ENCODE measurements around the gene RHOXF2. TPM values are rescaled to one million over a fixed set of nuclear protein-coding genes. Genes with fewer than 3 reads are reported as not detected.
"Not testable (repeated sequence)": the region's sequence is repeated elsewhere in the genome, so short reads cannot be mapped to it uniquely, and the experiment has no call there.

Gene RHOXF2
- total RNA-seq, 2 donors from 2014 or later = 10.0 TPM; not detected in 1

- H3K4me3 ChIP-seq; DNase-seq (ENCODE audit: low spot score); H3K4me1 ChIP-seq (replicated peaks); H3K27me3 ChIP-seq (replicated peaks; ENCODE audit: insufficient read depth); H3K36me3 ChIP-seq; H3K9me3 ChIP-seq; H3K27ac ChIP-seq; intact Hi-C loops (cut with DNase I): not testable (repeated sequence)
- no CpG with 5 or more reads among the region's 6 CpGs for WGBS
These were observed 34.8 kb downstream of the RHOXF2 start for GRCh38 chrX:120193254-120193653.

GRCh38 chrX:120193720-120194119, 35.3 kb downstream of the RHOXF2 start:
- H3K9me3 ChIP-seq; H3K4me1 ChIP-seq (replicated peaks); DNase-seq (ENCODE audit: low spot score); H3K27ac ChIP-seq; H3K4me3 ChIP-seq; H3K36me3 ChIP-seq; H3K27me3 ChIP-seq (replicated peaks; ENCODE audit: insufficient read depth); intact Hi-C loops (cut with DNase I): not testable (repeated sequence)
- no CpG with 5 or more reads among the region's 2 CpGs for WGBS

GRCh38 chrX:120195786-120196185, 37.4 kb downstream of the RHOXF2 start:
- H3K9me3 ChIP-seq; H3K4me3 ChIP-seq; H3K27me3 ChIP-seq (replicated peaks; ENCODE audit: insufficient read depth); H3K27ac ChIP-seq; intact Hi-C loops (cut with DNase I); DNase-seq (ENCODE audit: low spot score); H3K36me3 ChIP-seq; H3K4me1 ChIP-seq (replicated peaks): not testable (repeated sequence)
- WGBS = no CpG with 5 or more reads among the region's 6 CpGs

GRCh38 chrX:120196626-120197283, 38.3 kb downstream of the RHOXF2 start:
- H3K27me3 ChIP-seq (replicated peaks; ENCODE audit: insufficient read depth); DNase-seq (ENCODE audit: low spot score); intact Hi-C loops (cut with DNase I); H3K36me3 ChIP-seq; H3K27ac ChIP-seq; H3K4me3 ChIP-seq; H3K9me3 ChIP-seq; H3K4me1 ChIP-seq (replicated peaks): not testable (repeated sequence)
- no CpG with 5 or more reads among the region's 8 CpGs for WGBS

- WGBS = 91% methylated on average over 11 of the region's 11 CpGs
- intact Hi-C loops (cut with DNase I) = no loop called here
- no peaks in the 10 kb centered on the region for H3K27me3 ChIP-seq (replicated peaks; ENCODE audit: insufficient read depth)
- no peak overlapping the region for H3K4me3 ChIP-seq
- no peaks in the 10 kb centered on the region for H3K36me3 ChIP-seq
- H3K4me1 ChIP-seq (replicated peaks) = no peaks in the 10 kb centered on the region
- H3K27ac ChIP-seq = no peak overlapping the region
- H3K9me3 ChIP-seq = no peaks in the 10 kb centered on the region
- TF ChIP-seq POLR2A (IDR thresholded peaks at IDR 0.05) (no peak), CTCF (IDR thresholded peaks at IDR 0.05) (no peak), POLR2AphosphoS5 (IDR thresholded peaks at IDR 0.05) (no peak)
- DNase-seq (ENCODE audit: low spot score) = no peak
These were observed 42.4 kb downstream of the RHOXF2 start for GRCh38 chrX:120200851-120201250.

- no peaks in the 10 kb centered on the region for H3K27me3 ChIP-seq (replicated peaks; ENCODE audit: insufficient read depth)
- no peaks in the 10 kb centered on the region for H3K9me3 ChIP-seq
- WGBS = 83% methylated on average over 12 of the region's 12 CpGs
- no peak for TF ChIP-seq POLR2AphosphoS5 (IDR thresholded peaks at IDR 0.05)
- H3K4me3 ChIP-seq = no peak overlapping the region
- no peak for DNase-seq (ENCODE audit: low spot score)
- no peak overlapping the region for H3K27ac ChIP-seq
- intact Hi-C loops (cut with DNase I) = no loop called here
- H3K36me3 ChIP-seq = no peaks in the 10 kb centered on the region
- no peaks in the 10 kb centered on the region for H3K4me1 ChIP-seq (replicated peaks)
These were observed 47.7 kb downstream of the RHOXF2 start for GRCh38 chrX:120205816-120206753.

GRCh38 chrX:120207009-120207605, 48.7 kb downstream of the RHOXF2 start:
- intact Hi-C loops (cut with DNase I) = no loop called here
- DNase-seq (ENCODE audit: low spot score) = no peak
- WGBS = 81% methylated on average over 8 of the region's 8 CpGs
- Histone ChIP-seq H3K4me1 (replicated peaks) (no peaks in the 10 kb centered on the region), H3K4me3 (no peak overlapping the region), H3K9me3 (no peaks in the 10 kb centered on the region), H3K36me3 (no peaks in the 10 kb centered on the region), H3K27me3 (replicated peaks; ENCODE audit: insufficient read depth) (no peaks in the 10 kb centered on the region), H3K27ac (no peak overlapping the region)
- TF ChIP-seq CTCF (IDR thresholded peaks at IDR 0.05) (no peak), POLR2AphosphoS5 (IDR thresholded peaks at IDR 0.05) (no peak), POLR2A (IDR thresholded peaks at IDR 0.05) (no peak)
